NOMO-1 treated with DMSO at 0.1 percent for 48 hours (cell line): ENCODE measurements around the gene GPR15LG.

Experiments
- DNase-seq: peaks from one replicate; lab custom pipeline; 2025; ENCODE audit not compliant: unreplicated experiment; lab: John Stamatoyannopoulos, UW

Gene GPR15LG

DNA sequence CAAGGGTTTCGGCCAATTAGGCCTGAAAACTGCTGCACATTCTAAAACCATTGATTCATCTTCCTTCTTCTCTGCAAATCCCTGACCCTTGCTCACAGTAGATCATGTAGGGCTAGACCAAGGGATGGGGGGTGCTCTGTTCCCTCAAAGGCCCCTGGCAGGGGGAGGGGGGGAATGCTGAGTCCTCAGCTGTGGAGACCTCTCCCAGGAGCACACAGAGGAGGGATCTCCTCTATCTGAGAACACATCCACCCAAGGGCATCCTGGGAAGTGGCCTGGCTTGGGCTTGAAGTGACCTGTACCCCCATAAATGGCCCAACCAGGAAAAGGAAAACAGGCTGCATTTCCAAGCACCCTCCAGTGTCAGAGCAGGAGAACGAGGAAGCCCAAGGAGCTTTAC lies 19.7 kb downstream of the GPR15LG start:
- no peak for DNase-seq

DNA sequence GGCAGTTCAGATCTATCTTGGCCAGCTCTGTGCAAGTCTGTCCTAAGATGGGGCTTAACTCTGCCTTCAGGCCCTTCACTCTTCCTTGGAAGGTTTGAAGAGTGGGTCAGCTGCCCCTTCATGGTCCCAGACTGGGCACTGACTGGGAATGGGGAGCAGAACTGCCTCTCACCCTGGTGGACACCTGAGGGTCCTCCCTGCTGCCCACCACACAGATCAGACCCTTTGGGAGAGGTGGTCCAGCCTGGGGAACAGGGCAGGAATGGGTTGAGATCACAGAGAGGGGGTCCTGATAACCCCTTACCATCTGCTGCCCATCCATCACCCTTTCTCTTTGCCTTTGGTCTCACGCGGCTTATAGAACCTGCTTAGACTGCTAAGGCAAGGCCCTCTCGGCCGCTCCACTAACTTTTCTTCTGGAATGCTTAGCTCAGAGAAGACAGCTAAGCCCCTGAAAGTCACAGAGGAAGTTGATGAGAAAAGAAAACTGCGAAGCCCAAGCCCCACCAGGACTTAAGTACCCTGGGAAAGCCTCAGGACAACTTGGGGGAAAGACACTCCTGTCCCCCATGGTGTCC lies 20.3 kb downstream of the GPR15LG start:
- DNase-seq, result peak; percentile 61

DNA sequence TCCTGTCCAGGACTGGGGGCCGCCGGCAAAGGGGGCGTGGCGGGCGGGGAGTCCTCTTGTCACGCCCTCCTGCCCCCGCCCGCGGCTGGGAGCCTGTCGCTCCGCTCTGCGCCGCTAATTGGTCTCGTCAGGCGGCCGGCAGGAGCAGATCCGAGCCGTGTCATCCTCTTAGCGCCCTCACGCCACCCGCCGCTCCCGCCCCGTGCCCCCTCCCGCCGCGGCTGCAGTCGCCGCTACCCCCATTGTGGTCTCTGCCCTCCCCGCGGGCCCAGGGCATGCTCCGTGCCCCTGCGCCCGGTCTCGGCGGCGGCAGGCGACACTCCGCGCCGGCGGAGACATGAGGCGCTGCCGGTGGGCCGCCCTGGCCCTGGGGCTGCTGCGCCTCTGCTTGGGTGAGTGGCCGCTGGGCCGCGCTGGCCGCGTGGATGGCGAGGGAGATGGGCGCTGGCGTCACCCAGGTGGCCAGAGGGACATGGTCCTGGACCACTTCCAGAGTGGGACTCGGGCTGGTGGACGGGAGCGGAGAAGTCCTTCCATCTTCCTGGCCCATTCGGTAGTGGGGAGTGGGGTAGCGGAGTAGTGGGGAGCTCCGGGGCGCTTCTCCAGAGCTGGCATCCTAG lies 20.9 kb downstream of the GPR15LG start, which contains the start of gene CDHR1:
TSS of gene CDHR1 (plus strand) at position 114 of the 620 bp plus-strand sequence. CDS start at position 338, 224 bp downstream.
- DNase-seq, result peak; percentile 64

DNA sequence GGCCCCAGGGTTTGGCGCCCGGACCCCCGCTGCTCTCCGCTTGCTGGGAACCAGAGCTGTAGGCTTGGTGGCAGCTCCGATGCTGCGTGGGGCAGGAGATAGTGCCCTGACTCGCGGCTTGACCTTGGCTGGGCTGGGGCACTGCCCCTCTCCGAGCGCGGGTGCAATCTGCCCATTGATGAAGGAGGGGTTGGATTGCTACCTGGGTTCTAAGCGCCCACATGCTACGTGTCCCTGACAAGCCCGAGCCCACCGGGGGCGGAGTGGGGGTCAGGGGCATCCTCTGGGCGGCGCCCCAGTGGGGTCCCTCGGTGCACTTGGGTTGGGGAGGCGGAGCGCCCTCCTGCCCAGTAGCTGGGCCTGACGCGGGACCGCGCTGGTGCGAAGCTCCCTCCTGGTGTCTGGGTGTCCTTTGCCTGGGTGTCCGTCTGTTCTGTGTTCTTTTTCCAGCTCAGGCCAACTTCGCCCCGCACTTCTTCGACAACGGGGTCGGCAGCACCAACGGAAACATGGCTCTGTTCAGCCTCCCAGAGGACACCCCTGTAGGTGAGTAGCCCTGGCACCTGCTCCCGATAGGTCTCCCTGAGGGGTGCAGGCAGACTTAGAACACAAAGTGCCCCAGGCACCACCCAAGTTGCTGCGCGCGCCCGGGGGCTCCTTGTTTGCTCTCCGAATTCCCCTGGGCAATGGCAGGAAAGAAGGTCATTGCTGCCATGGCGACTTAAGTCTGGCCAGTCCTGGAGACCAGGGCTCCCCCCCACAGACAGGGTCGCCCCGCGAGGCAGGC lies 21.6 kb downstream of the GPR15LG start:
- DNase-seq, result no peak

DNA sequence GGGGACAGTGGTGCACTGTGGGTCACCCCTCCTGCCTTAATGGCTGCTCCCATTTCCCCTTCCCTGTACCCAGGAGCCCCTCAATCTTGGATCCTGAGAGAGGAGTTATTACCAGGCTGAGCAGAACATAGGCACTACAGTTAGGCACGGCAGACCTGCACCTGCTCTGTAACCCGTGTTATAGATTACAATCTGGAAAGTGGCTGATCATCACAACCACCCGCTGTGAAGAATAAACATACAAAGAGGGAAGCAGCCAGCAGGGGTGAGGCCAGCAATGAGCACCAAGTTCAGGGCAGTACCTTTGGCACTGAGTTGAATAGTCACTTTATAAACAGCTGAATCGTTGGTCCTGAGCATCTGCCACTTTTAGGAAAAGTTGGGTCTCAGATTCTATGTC lies 22.5 kb downstream of the GPR15LG start:
- DNase-seq, result no peak

DNA sequence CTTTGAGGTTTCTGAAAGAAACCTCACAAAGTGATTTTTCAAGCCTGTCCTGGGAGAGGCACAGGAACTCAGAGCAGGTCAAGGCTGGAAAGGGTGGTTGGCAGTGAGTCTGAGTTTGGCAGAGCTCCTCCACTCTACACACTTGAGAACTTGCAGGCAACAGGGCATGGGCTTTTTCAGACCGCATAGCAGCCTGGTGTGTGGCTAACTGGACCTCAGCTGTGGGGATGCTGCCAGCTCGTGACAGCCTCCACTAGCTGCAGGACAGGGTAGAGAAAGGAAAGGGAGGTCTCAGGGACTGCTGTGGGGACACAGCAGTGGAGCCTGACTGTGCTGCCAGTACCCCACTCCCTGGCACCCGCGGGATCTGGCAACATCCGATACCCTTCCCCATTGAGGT lies 23.3 kb downstream of the GPR15LG start:
- DNase-seq, result no peak

DNA sequence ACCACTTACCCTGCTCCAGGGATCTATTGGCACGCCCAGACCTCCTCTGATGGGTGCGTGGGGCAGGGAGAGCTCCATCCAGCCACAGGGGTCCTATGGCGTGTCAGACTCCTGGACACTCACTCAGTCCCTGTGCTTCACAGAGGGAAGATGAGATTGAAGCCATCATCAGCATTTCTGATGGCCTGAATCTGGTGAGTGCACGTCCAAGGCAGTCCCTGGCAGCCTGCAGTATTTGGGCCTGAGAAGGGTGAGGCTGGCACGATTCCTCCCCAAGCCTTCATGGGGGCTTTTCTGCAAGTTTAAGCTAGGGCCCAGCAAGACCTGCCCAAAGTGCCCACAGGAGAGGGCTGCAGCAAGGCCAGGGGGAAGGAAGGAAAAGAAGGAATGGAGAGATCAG lies 24.0 kb downstream of the GPR15LG start:
- no peak for DNase-seq

DNA sequence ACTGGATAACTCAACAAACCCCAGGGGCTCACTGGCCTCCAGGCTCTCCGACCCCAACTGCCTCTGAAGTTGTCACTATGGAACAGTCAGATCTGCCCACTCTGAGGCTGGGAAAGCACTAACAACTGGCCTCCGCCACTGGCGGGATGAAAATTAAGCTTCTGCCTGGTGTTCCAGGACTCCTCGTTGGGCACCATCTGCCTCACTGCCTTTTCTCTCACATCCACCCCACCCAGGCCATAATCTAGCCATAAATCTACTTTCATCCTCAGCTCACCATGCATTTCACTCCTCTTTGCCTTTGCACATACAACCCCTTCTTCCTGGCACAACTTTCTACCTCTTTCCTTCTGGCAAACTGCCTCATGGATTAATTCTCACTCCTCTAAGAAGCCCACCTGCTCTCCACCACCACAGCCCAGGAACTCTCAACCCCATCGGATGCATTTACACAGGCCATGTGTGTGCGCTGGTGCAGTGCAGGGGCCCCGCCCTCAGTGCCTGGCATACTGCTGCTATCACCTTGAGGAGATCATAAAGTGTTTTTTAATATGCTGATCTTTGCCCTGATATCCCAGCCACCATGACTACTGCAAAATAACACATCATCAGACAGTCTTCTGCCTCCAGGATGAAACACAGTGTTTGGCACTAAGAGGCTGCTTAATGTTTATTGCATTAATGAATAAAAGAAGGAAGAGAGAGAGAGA lies 24.8 kb downstream of the GPR15LG start:
- DNase-seq, result no peak

DNA sequence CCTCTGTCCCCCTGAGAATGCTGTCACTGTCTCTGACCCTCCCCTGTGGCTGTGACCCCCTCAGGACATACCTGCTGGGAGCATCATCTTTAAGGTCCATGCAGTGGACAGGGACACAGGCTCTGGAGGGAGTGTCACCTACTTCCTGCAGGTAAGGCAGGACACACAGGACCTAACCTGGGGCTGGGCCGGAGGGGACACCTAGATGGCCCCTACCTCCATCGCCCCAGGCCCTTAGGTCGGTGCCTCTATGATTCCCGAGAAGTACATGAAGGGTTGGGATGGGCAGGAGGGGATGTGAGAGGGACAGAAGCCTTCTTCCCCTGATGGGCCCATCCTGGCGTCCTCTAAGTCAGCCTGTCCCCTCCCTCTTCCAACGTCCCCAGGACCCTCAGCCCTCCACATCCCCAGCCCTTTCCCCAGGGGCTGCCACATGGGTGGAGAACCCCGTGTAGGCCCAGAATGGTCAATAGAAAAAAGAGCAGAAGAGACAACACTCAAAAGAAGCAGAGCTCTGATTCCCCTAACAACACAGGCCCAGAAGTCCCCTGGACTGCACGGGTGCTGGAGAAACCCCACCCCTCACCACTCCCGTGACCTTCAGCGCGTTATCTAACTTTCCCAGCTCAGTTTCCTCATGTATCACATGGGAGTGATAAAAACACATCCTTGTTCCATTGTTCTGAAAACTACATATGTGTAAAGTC lies 27.1 kb downstream of the GPR15LG start:
- no peak for DNase-seq

DNA sequence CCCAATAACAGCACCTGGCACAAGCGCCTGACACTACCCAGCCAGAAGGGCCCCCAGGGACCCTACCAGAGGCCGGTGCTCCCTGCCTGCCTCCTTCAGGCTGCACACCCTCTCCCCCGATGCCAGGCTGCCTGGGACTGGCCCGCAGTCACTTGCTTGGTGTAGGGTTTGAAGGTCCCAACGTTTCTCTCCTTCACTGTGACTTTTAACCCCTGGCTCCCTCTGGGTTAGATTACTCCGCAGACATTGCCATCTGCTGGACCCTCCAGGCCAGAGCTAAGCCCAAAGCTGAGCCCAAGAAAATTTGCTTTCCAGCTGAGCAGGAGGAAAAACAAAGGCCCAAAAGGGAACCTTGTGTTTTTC lies 27.6 kb downstream of the GPR15LG start:
- DNase-seq, result no peak

DNA sequence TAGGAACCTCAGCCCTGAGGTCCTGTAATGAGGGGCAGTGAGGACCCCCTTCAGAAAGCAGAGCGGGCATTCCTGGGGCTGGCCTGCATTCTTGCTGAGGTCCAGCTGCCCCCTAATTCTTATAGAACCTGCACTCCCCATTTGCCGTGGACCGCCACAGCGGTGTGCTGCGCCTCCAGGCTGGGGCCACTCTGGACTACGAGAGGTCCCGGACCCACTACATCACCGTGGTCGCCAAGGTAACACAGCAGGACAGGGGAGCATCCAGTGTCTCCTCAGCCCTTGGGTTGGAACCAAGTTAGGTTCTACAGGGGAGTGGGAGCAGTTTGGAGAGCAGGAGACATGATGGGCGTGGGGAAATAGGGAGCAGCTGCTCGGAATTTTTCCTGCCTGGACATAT lies 28.1 kb downstream of the GPR15LG start:
- DNase-seq, result no peak

DNA sequence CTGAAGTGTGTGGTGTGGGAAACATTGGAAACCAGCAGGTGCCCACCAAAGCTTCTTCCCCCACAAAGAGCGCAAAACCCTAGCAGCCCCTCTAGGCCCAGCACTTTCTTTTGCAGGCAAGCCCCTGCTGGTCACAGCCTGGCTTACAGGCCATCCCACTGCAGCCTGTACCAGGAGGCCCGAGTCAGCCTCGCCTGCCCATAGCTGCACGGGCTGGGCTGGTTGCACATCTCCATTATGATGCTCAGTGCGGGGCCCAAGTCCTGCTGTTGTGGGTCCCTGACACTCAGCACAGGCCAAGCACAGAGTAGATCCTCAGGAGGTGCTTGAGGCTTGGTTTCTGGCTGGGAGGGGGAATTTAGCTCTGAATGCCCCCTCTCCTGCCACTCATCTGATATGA lies 28.7 kb downstream of the GPR15LG start:
- DNase-seq, result no peak

DNA sequence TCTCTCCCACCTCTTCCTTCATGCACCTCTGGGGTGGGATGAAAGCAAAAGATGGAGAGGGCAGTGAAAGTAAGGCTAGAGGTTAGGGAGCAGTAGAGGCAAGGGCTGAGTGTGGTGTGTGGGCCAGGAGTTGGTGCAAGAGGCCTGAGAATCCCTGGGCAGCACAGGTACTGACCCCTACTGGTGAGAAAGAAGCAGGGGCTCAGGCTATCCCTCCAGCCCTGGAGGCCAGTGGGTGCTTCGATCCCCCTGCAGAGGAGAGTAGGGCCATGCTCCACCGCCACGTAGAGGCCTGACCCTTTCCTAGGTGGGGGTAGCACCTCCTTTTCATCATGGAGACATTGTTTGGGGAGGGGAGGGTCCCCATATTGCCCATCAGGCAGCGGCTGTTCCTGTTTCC lies 30.5 kb downstream of the GPR15LG start:
- peak; percentile 22 for DNase-seq

DNA sequence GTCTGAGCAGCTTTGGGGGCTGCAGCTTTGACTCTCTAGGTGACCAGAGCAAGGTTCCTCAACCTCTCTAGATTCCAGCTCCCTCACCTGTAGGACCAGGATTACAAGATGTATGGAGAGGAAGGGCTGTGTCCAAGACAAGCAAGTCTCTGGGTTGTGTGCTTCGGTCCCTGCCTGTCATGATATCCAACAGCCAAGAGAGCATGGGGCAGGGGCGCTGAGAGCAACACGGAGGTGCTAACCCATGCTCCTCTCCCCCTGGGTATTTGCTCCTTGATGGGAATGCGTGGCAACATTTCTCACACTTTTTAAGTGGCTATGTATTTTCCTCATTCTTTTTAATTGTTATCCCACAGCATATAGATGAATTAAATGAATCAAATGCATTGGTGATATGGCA lies 31.0 kb downstream of the GPR15LG start:
- DNase-seq, result no peak

DNA sequence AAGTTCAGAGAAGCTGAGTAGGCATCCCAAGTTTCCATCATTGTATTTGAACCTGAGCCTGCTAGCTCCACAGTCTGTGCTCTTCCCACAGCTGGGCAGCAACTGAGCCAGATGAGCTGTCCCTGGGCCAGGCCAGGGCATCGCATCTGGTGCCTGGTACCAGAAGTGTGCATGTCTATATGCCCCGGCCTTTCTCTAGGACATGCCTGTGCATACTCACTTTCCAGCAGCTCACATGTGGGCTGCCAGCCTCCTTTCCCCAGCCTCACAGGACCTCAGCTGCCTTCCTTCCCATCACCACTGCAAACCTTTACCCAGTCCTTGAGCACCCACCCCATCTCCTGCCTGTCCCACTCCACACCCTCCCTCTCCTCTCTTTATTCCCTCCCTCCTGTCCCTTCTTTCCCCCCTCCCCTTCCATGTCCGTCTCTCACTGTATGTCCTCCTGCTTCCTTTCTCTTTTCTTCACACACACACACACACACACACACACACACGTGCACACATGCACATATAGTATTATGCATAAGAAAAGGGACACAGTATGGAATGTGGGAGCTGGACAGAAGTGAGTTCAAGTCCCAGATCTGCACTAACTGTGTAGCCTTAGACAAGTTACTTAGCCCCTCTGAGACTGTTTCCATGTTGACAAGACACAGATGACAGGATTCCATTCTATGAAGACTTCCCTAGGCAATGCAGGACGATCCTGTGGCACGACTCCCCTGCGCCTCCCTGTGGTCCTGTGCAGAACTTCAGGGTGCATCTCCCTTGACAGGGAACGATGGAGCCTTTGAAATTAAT lies 31.6 kb downstream of the GPR15LG start:
- peak; percentile 50 for DNase-seq

DNA sequence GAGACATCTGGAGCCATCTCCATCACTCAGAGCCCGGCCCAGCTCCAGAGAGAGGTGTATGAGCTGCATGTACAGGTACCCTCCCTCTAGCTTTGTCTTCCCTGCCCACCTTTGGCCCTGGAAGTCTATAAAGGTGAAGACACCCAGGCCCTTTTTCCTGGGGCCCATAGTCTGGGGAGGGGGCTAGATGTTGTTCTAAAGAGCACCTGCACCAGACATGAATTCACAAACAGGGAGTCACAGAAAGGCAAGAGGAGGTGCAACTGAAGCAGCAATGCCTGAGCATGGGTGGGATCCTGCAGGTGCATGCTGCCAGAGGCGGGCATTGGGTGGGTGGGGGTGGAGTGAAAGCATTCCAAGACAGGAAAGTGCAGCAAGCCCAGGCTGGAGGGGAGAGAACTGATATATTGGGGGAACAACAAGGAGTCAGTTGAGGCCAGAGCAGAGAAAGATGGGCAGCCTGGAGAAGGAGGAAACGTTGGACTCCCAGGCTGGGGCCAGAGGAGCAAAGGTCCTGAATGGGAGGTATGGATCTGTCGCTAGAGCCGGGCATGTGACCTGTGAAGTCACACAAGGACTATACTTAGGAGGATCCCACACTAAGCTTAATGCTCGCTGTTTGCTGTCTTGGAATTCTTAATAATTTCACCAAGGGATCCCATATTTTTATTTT lies 32.4 kb downstream of the GPR15LG start:
- no peak for DNase-seq

DNA sequence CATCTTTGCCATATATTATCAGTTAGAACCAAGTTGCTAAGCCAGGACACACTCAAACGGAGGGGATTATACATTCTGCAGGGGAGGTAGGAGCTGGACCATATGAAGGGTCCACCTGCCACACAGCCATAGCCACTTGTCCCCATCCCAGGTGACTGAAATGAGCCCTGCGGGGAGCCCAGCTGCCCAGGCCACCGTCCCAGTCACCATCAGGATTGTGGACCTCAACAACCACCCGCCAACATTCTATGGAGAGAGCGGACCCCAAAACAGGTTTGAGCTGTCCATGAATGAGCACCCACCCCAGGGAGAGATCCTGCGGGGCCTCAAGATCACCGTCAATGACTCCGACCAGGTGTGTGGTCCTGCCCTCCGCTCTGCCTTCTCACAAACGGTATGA lies 34.4 kb downstream of the GPR15LG start:
- DNase-seq, result no peak

DNA sequence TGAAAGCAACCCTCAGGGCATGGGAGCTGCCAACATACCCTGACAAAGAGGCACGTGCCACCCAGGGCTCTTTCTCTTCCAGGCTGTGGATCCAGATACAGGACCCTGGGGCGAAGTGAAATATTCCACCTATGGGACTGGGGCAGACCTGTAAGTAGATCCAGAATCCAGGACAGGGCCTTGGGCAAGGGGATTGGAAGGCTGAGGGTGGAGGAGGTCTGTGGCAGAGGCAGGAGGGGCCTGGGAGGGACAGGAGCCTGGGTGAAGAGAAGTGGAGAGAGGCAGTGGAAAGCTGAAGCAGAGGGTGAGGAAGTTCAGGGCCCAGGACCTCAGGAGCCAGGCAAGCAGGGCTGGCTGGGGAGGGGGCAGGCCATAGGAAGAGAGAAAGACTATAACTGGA lies 38.0 kb downstream of the GPR15LG start:
- no peak for DNase-seq

DNA sequence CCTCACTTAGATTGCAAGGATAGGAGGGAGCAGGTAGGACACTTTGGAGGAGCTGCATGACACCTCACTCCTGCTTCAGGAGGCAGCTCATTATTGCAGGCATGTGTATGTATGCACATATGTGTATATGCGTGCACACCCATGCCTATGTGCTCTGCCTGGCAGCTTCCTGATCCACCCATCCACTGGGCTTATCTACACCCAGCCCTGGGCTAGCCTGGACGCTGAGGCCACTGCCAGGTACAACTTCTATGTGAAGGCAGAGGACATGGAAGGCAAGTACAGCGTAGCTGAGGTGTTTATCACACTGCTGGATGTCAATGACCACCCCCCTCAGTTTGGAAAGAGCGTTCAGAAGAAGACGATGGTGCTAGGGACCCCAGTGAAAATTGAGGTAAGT lies 38.4 kb downstream of the GPR15LG start:
- no peak for DNase-seq

DNA sequence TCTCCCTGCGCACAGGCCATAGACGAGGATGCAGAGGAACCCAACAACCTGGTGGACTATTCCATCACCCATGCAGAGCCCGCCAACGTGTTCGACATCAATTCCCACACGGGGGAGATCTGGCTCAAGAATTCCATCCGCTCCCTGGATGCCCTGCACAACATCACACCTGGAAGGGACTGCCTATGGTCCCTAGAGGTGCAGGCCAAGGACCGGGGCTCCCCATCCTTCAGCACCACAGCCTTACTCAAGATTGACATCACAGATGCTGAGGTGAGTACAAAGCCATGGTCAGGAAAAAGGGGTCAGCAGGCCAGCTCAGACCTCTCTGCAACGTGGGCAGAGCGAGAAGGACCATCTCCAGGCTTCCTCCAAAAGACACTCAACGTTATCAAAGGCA lies 39.5 kb downstream of the GPR15LG start:
- DNase-seq, result no peak
